Activated CD4-positive, alpha-beta T cell treated with anti-CD3 and anti-CD28 coated beads, Interleukin-2, Interleukin-4, amounts not matched to agents 100 ng/mL and 50 ng/mL, durations not matched to agents 16 hours and 8 hours (primary cell): ENCODE measurements around the gene ZDHHC11.
"Not testable (repeated sequence)": the region's sequence is repeated elsewhere in the genome, so short reads cannot be mapped to it uniquely, and the experiment has no call there.

ENCODE experiments used
- DNase-seq: peaks from one replicate; pipeline ENCODE4 v3.0.0-alpha.2; 2020; ENCODE audit warnings: low spot score

ZDHHC11 gene

DNA sequence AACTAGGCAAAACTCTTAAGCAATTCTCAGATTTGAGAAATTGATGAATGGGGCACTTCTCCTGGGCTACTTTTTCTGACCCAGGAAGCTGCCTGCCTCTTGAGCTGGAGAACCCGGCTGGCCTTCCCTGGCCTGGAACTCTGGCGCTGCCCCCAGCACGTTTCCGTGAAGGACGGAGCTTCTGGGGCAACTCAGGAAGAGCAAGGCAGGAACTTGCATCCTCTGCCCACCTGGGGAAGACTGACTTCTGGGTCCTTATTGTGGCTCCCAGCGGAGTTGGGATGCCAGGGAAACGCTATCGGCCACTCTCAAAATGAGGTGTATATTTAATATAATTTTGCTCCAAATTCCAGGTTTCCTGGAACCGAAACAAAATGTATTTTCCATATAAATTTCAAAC lies 39.4 kb downstream of the ZDHHC11 start:
- DNase-seq: not testable (repeated sequence)

DNA sequence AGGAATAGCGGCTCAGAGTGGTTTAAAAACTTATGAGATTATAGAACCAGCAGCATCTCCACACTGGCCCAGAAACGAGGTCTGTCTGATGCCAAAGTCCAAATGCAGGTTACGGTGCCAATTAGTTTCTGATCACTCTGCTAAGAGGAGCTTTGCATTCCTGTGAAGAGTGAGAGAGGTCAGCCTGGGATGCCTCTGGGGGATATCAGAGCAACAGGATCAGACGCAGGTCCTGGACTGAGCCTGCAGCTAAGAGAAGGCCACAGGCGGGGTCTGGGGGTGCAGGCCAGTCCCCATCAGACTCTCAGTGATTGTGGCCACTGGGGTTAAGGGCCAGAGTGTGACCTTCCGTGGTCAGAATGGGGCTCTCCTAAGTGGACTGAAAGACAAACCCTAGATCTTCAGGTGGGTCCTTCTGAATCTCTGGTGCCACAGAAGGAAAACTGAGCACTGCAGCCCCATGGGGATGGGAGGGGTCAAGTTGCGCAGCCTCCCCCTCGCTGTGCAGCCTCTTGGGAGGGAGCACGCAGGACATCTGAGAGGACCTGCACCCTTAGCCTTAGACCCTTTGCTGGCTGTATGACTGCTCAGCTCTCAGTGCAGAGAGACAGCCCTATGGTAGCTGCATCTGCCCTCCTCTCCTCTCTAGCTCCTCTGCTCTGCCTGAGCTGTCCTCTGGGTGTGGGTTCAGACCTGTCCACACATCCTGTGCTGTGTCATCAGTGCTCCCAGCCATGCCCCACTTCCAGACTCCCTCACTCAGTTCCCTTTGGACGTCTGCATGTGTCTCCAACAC lies 42.9 kb downstream of the ZDHHC11 start:
- DNase-seq: not testable (repeated sequence)

DNA sequence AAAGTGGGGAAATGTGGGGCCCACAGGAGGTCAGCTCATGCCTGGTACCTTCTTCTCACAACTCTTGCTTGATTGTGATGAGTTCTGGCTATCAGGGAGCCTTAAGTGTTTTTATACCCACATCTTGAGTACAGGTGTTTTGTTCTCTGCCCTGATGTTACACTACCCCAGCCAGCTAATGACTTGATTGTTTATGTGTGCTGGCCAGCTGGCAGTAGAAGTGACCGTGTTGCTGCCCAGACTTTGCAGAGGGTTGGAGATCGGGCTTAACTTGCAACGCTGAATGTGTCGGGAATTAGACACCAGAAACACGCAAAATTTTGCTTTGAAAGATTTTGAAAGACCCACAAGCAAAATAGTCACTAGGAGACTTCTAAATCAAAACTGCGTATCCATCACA lies 49.3 kb downstream of the ZDHHC11 start:
- DNase-seq: no peak

DNA sequence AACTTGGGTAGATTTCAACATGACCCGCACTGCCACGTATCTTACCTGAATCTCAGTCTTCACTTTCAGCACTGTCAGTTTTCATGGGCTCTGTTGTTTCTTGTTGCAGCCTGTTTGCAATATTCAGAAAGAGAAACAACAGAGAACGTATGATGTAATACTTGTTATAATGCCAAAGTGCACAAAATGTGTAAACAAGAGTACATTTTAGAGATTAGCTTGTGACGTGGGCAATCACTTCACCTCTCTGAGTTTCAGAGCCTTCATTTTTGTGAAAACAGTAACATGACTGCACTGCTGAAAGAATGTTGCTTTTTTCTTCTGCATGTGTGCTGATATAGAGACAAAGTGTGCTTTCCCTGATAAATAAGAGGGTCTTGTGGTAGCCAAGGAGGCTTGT lies 49.7 kb downstream of the ZDHHC11 start:
- not testable (repeated sequence) for DNase-seq

DNA sequence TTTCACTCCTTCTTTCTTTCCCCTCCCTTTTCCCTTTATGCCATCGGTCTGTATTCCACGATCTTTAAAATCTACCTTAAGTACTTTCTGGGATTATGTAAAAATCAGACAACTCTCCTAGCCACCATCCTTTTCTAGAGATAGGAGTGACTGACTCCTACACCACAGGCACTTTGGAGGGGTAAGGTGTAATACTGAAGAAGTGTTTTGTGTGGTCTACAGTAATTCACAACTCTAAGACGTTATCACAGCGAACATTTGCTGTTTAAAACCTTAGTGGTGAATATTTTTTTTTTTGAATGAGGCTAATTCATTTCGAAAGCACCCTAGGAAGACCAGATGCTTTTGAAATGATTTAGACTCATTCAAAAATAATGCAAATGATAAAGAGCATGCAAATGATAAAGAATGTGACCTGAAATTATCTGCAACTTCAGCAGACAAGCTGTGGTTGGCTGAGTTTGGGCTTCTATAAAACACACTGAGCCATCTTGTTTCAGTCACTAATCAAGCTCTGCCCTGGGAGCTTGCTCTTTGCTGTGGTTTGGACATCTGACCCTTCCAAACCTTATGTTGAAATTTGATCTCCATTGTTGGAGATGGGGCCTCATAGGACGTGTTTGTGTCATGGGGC lies 52.2 kb downstream of the ZDHHC11 start:
- DNase-seq: not testable (repeated sequence)

DNA sequence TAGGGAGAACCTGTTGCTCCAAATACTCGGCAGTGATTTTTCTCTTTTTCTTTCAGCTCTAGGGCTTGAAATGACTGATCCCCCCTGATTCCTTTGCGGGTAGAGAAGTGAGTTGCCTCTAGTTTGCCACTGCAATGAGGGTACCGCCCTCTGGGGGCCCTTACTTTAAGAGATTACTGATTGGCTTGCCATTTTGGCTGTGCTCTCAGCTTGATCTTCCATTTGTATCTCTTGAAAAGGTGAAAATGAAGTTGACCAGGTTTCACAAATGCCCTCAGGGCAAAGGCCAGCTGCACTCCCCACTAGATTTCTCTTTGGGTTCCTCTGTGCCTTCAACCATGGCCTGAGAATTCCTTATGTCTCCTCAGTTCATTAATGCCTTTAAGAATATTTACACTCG lies 52.8 kb downstream of the ZDHHC11 start:
- not testable (repeated sequence) for DNase-seq

DNA sequence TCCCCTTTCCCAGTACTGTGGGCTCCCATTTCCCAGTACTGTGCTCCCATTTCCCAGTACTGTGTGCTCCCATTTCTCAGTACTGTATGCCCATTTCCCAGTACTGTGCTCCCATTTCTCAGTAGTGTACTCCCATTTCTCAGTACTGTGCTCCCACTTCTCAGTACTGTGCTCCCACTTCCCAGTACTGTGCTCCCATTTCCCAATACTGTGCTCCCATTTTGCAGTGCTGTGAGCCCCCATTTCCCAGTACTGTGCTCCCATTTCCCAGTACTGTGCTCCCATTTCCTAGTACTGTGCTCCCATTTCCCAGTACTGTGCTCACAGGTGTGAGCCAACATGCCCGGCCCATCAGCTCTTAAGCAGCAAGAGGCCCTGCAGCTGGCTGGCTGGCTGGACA lies 54.9 kb downstream of the ZDHHC11 start:
- not testable (repeated sequence) for DNase-seq

DNA sequence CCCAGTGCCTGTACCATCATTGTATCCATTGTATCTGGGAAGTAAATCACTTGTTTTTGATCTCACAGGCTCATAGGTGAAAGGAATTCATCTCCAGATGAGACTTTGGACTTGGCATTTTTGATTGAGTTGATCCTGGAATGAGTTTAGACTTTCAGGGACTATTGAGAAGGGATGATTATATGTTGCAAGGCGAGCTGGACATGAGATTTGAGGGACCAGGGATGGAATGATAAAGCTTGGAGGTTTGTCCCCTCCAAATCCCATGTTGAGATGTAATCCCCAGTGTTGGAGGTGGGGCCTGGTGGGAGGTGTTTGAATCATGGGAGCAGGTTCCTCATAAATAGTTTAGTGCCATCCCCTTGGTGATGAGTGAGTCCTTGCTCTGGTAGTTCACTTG lies 55.8 kb downstream of the ZDHHC11 start:
- DNase-seq: not testable (repeated sequence)

DNA sequence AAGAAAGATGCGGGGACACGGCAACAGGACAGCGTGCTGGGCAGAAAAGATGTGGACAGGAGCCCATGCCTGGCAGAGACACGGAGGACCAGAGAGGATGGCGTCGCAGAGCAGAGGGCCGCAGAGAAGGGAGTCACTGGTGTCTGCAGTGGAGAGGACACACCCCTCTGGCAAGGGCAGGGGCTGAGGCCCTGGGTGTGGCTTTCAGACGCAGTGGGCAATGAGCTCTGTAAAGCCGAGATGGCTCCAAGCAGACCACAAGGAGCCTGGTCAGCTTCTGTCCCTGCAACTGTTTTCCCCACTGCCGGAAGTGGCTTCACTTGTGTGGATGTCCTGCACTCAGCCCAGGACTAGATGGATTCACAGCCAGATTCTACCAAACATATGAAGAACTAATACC lies 62.1 kb downstream of the ZDHHC11 start:
- DNase-seq: not testable (repeated sequence)

DNA sequence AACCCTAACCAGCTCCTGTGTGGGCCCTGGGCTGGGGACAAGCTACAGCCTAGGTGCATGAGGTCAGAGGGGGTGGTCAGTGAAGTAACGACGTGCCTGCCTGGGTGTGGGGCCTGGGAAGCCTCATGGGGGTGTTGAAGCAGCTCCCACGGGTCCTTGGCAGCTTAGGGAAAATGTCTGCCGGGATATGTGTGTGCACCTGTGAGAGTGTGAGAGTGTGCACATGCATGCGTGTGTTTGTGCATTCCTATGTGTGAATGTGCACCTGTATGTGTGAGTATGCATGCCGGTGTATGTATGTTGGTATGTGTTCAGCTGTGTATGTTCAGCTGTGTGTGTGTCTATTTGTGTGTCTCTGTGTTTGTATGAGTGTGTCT lies 62.9 kb downstream of the ZDHHC11 start:
- DNase-seq: not testable (repeated sequence)

DNA sequence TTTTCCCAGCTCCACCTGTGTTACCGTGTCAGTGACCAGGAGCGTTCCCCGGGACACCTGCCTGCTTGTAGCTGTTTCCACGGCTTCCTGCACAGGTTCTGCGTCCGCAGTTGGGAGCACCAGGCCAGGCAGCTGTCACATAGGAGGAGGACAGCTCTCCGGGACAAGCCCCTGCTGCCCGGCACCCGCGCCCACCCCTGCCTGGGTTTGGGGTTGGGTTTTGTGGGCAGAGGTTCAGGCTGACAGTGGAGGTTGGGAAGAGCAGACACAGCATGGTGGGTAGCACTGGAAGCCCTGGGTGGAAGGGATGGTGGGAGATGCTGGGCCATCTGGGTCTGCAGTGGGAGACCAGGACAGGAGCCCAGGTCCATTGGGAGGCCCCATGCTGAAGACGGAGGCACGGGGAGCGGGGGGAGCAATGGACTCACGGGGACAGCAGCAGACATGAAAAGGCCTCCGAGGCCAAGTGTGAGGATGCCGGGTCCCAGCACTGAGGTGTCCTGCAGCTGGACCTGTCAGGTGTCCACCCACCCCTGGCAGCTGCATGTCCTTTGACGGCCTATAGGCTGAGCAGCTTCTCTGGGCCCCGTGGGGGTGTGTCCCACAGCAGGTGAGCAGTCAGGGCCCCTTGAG lies 63.4 kb downstream of the ZDHHC11 start:
- not testable (repeated sequence) for DNase-seq

DNA sequence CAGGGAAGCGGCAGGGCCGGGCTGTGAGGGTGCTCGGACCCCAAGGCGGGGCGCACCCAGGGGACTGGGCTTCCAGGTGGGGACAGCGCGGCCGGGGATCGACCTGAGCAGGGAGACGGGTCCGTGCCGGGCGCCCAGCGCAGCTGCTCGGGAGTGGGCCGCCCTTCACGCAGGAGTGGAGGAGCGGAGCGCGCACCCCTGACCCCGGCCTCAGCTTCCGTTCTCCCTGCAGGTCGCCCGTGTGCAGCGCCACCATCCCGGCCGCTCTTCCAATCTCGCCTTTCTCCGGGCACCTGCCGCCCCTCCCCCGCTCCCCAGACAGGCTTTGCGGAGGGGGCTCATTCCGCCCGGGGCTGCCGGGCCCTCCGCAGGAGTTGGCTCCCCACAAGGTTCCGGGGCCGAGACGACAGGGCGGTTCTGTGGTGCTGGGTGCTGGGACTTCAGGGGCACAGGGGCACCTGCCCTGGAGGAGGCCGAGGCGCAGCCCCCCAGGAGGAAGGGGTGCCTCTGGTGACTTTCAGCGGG lies 65.5 kb downstream of the ZDHHC11 start:
- DNase-seq: not testable (repeated sequence)

DNA sequence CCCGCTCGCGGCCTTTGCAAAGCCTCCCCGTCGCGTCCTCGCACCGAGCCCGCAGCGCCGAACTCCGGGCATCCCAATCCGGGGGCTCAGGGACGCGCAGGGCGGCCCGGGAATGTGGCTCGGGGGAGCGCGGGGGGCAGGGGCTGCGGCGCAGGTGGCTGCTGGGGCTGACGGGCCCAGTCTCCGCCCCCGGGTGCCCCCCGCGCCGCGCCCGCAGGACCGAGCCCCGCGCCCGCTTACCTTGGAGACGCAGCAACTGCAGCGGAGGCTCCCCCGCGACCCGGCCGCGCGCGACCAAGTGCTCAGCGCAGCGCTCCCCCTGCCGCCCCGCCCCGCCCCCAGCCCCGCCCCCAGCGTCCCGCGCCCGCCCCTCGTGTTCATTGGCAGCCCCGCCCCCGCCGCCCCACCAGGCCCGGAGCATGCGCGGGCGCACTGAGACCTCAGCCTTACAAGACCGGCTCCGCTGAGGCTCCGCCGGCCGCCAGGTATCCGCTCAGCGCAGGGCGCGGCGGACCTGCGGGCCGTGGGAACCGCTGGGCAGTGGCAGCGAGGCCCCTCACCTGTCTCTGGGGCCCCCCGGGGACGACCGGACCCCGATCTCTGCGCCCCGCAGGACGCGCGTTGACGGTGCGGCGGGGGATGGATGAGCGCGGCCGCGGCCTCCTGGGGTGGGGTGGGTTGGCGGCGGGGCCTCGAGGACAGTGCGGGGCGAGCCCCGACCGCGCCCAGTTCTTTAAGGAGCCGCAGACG lies 66.2 kb downstream of the ZDHHC11 start, which contains the start of gene ZDHHC11B:
Gene ZDHHC11B (minus strand): TSS at position 302 of the 750 bp plus-strand sequence. CDS start 17,810 bp downstream, outside the sequence.
- DNase-seq: peak; percentile 88

DNA sequence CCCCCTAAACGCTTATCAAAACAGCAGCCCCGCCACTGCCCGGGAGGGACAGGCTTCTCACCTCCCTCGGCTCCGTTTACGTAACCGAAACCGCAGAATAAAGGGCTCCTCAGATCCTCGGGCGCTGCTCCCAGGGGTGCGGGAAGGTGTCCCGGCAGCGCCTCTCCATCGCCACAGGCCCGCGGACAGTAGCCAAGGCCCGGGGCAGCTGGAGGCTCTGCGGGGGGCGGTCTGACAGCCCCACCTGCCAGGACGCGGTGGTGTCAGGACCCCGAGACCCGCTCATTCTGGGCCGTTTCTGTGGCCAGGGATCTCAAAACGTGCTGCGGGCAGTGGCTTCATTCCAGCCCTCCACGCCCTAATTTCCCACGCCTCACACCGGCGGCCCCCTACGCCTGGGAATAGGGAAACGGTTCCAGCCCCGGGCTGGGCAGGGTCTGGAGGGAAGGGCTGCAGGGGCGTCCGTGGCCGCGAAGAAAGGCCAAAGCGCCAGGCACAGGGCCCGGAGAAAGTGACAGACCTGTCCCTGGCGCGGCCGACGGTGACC lies 66.8 kb downstream of the ZDHHC11 start:
- not testable (repeated sequence) for DNase-seq

DNA sequence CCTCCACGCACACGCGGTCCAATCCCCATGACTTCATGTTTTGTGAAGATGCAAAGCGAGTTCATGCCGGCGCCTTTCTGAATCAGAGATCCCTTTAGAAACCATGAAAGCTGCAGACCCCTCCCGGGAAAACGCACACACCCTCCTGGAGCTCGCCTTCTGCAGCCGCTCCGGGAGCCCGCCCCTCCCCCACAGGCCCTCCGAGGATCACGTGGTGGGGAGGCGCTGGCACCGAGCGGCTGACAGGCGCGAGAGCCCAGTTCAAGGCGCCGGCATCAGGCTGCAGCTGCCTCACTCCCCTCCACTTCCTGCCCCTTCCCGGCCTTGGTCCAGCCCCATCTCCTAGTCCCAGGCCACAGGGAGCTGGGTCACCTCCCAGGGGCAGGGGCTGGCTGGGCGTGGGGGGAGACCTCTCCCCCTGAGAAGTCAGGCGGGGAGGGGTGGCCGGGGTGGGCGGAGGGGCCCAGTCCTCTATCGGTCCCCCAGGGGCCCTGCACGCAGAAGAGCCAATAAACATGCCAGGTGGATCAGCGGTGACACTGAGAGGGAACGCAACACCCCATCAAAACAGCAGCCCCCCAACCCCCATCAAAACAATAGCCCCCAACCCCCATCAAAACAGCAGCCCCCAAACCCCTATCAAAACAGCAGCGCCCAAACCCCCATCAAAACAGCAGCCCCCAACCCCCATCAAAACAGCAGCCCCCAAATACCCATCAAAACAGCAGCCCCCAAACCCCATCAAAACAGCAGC lies 67.6 kb downstream of the ZDHHC11 start:
- DNase-seq: not testable (repeated sequence)

DNA sequence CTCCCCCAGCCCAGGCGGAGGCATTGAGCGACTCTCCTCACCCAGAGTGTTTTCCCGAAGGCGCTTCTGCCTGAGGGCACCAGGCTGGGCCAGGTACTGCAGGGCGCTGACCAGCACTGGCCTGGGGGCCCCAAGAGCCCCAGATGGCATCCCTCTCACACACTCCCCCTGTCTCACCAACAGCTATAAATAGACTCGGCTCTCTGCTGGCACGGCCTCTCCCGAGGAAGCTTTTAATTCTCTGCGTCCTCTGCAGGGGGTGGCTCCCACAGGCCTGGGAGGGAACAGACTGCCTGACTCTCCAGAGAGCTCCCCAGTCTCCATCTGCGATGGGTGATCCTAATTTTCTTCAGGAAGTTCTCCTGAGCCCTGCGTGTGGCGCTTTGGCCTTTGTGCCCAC lies 68.4 kb downstream of the ZDHHC11 start:
- DNase-seq: not testable (repeated sequence)

DNA sequence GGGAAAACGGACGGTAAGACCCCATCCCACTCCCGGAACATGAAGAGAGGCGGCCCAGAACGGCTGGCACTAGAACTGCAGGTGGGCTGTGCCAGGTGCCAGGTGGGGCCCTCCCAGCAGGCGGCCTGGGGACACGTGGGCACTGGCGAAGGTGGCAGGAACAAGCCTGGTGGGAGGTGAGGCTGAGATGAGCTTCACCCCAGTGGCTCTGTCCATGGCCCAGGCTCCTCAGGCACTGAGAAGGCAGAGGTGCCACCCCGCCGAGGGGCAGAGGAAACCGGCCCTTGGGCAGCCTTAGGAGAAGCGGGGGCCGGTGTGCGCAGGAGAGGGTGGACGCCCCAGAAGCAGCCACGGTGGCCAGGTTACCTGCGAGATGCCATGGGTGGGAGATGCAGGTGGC lies 70.2 kb downstream of the ZDHHC11 start:
- DNase-seq: not testable (repeated sequence)

DNA sequence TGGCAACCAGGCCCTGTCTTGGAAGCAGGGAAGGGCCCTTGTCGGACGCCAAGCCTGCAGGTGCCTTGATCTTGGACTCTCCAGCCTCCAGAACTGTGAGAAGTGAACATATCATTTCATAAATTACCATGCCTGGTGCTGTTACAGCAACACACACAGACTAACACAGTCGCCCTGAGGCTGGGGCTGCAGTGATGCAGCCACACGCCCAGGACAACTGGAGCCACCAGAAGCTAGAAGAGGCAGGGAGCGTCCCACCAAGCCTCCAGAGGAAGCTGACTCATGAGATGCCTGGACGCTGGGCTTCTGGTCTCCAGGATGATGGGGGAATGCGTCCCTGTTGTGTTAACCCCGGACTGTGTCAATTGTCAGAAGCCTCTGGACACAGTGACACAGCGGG lies 71.8 kb downstream of the ZDHHC11 start:
- DNase-seq: not testable (repeated sequence)

DNA sequence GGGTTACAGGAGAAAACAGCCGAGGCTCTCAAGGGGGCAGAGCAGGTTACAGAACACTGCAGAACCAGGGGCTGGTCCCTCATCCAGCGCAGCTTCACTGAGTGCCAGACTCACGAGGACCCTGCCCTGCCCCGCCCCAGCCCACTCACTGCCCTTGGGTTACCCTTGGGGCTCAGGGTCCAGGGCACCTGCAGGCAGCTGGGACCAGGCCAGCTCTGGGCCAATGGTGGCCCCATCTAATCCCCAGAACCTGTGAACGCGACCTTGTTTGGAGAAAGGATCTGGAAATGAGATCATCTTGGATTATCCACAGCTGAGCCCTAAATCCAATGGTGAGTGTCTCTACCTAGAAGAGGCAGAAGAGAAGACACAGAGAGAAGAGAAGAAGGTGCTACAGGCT lies 72.4 kb downstream of the ZDHHC11 start:
- not testable (repeated sequence) for DNase-seq

DNA sequence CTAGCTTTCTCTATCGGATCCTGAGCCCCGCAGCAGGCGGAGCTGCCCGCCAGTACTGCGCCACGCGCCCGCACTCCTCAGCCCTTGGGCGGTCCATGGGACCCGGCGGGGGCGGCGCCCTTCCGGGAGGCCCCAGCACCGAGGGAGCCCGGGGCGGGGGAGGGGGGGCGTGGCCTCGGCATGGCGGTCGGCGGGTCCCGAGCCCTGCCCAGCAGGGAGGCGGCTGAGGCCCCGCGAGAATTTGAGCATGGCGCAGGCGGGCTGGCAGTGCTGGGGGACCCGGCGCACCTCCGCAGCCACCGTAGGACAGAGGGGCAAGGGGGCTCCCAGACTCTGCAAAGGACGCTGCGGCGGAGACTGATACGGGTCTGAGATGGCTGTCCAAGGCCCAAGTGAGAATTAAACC lies 73.0 kb downstream of the ZDHHC11 start:
- DNase-seq: no peak
